SU-DHL-6 (cell line): ENCODE results near the gene VIM.
A peak's percentile ranks its signal among the peaks of the same experiment; 100 is the strongest.

Source experiments
- H2AFZ ChIP-seq: fragments of 200-600 bp; sonication (generic); 2 replicates; pipeline ENCODE4 v1.6.1; 2014; ENCODE audit warnings: low read depth, mild to moderate bottlenecking, moderate library complexity, mixed read lengths, antibody characterized with exemption, low read length; ENCODE audit not compliant: severe bottlenecking
- H3F3A ChIP-seq: fragments of 200-600 bp; shearing (Covaris generic); 2 replicates; pipeline ENCODE4 v1.6.0; 2016; ENCODE audit warnings: antibody characterized with exemption, mild to moderate bottlenecking; ENCODE audit not compliant: insufficient read depth
- H3K27ac ChIP-seq: fragments of 200-600 bp; sonication (generic); 2 replicates; pipeline ENCODE4 v1.5.1; 2016; ENCODE audit warnings: low read depth, mild to moderate bottlenecking, low read length, moderate library complexity, mixed read lengths
- H3K27me3 ChIP-seq: fragments of 200-600 bp; sonication (generic), shearing (Covaris generic); 2 replicates; pipeline ENCODE4 v1.6.0; 2014; ENCODE audit warnings: mild to moderate bottlenecking, low read length
- H3K36me3 ChIP-seq: fragments of 200-600 bp; sonication (generic); 2 replicates; pipeline ENCODE4 v1.6.1; 2014; ENCODE audit warnings: mild to moderate bottlenecking, low read length, mixed read lengths
- H3K4me2 ChIP-seq: fragments of 300-600, 200-600 bp; shearing (Covaris generic), sonication (generic); 2 replicates; pipeline ENCODE4 v1.6.0; 2014; ENCODE audit warnings: low read length, low read depth, mild to moderate bottlenecking; ENCODE audit not compliant: poor library complexity, severe bottlenecking
- H3K4me3 ChIP-seq: fragments of 200-600 bp; sonication (generic); 2 replicates; pipeline ENCODE4 v1.5.1; 2014; ENCODE audit warnings: antibody characterized with exemption, low read length, mild to moderate bottlenecking, mixed read lengths; ENCODE audit not compliant: insufficient read depth, poor library complexity, severe bottlenecking
- H3K79me2 ChIP-seq: fragments of 200-600 bp; sonication (generic); 2 replicates; pipeline ENCODE4 v1.6.1; 2014; ENCODE audit warnings: mild to moderate bottlenecking, low read length, moderate library complexity; ENCODE audit not compliant: insufficient read depth
- H3K9ac ChIP-seq: fragments of 200-600 bp; sonication (generic); 2 replicates; pipeline ENCODE4 v1.7.0; 2014; ENCODE audit warnings: mild to moderate bottlenecking, low read length
- H3K9me2 ChIP-seq: fragments of 200-600 bp; sonication (generic); replicated peaks from 2 replicates; pipeline ENCODE4 v1.6.1; 2014; ENCODE audit warnings: low read length; ENCODE audit not compliant: insufficient read depth
- H3K9me3 ChIP-seq: fragments of 200-600 bp; sonication (generic); 2 replicates; pipeline ENCODE4 v1.6.1; 2014; ENCODE audit warnings: low read length, mixed read lengths; ENCODE audit not compliant: insufficient read depth
- H4K20me1 ChIP-seq: fragments of 200-600 bp; sonication (generic); 2 replicates; pipeline ENCODE4 v1.6.1; 2014; ENCODE audit warnings: low read depth, mild to moderate bottlenecking, antibody characterized with exemption, low read length, moderate library complexity, mixed read lengths
- EZH2phosphoT487 ChIP-seq: fragments of 200-600 bp; sonication (generic), shearing (Covaris generic); conservative IDR thresholded peaks from 2 replicates; pipeline ENCODE4 v1.6.1; 2018; ENCODE audit warnings: mild to moderate bottlenecking, antibody characterized with exemption, low read length, moderate library complexity, mixed read lengths
- TF ChIP-seq, protein P1 (sequence below): fragments of 200-600 bp; sonication (generic); IDR thresholded peaks from one replicate; pipeline ENCODE4 v1.5.1; 2017; ENCODE audit warnings: antibody characterized with exemption, mild to moderate bottlenecking, low read length, moderate library complexity; ENCODE audit not compliant: insufficient read depth, poor library complexity, severe bottlenecking

Gene VIM

GRCh38 chr10:17229717-17229966 is 1.6 kb downstream of the VIM start:
- H2AFZ ChIP-seq, result peak overlapping the region; percentile 88
- no peaks in the 10 kb centered on the region for H3K9me2 ChIP-seq
- peak overlapping the region; percentile 66 for H3K4me3 ChIP-seq
- H4K20me1 ChIP-seq, result peaks cover 8% of the 10 kb centered on the region
- peak overlapping the region; percentile 91 for H3K9ac ChIP-seq
- H3K36me3 ChIP-seq, result peaks cover 33% of the 10 kb centered on the region
- H3F3A ChIP-seq, result peaks cover 22% of the 10 kb centered on the region
- TF ChIP-seq EZH2phosphoT487, result no peak
- TF ChIP-seq, protein P1, sequence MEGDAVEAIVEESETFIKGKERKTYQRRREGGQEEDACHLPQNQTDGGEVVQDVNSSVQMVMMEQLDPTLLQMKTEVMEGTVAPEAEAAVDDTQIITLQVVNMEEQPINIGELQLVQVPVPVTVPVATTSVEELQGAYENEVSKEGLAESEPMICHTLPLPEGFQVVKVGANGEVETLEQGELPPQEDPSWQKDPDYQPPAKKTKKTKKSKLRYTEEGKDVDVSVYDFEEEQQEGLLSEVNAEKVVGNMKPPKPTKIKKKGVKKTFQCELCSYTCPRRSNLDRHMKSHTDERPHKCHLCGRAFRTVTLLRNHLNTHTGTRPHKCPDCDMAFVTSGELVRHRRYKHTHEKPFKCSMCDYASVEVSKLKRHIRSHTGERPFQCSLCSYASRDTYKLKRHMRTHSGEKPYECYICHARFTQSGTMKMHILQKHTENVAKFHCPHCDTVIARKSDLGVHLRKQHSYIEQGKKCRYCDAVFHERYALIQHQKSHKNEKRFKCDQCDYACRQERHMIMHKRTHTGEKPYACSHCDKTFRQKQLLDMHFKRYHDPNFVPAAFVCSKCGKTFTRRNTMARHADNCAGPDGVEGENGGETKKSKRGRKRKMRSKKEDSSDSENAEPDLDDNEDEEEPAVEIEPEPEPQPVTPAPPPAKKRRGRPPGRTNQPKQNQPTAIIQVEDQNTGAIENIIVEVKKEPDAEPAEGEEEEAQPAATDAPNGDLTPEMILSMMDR, result no peak
- no peaks in the 10 kb centered on the region for H3K9me3 ChIP-seq
- H3K27ac ChIP-seq, result peak overlapping the region; percentile 91
- H3K27me3 ChIP-seq, result no peaks in the 10 kb centered on the region
- peak overlapping the region; percentile 69 for H3K4me2 ChIP-seq
- H3K79me2 ChIP-seq, result peaks cover 8% of the 10 kb centered on the region; the same call in 1 of the 2 replicates

- H2AFZ ChIP-seq, result peak overlapping the region; percentile 88
- peak overlapping the region; percentile 66 for H3K4me3 ChIP-seq
- no peaks in the 10 kb centered on the region for H3K9me3 ChIP-seq
- H4K20me1 ChIP-seq, result peaks cover 8% of the 10 kb centered on the region
- no peaks in the 10 kb centered on the region for H3K9me2 ChIP-seq
- peak overlapping the region; percentile 69 for H3K4me2 ChIP-seq
- H3K79me2 ChIP-seq, result peaks cover 8% of the 10 kb centered on the region; the same call in 1 of the 2 replicates
- H3F3A ChIP-seq, result peaks cover 24% of the 10 kb centered on the region
- H3K27ac ChIP-seq, result peak overlapping the region; percentile 91
- peak overlapping the region; percentile 91 for H3K9ac ChIP-seq
- TF ChIP-seq EZH2phosphoT487, result no peak
- TF ChIP-seq, protein P1, result no peak
- H3K27me3 ChIP-seq, result no peaks in the 10 kb centered on the region
- peaks cover 37% of the 10 kb centered on the region for H3K36me3 ChIP-seq
Measured at GRCh38 chr10:17229967-17230682, 2.1 kb downstream of the VIM start.

- no peak overlapping the region for H3K9ac ChIP-seq
- H3K4me2 ChIP-seq, result no peak overlapping the region
- no peaks in the 10 kb centered on the region for H3K27me3 ChIP-seq
- peaks cover 37% of the 10 kb centered on the region for H3F3A ChIP-seq
- no peak overlapping the region for H3K4me3 ChIP-seq
- H3K36me3 ChIP-seq, result peaks cover 53% of the 10 kb centered on the region
- H3K9me3 ChIP-seq, result no peaks in the 10 kb centered on the region
- no peak overlapping the region for H3K27ac ChIP-seq
- TF ChIP-seq, protein P1, result no peak
- TF ChIP-seq EZH2phosphoT487, result no peak
- H3K9me2 ChIP-seq, result no peaks in the 10 kb centered on the region
- peaks cover 8% of the 10 kb centered on the region; the same call in 1 of the 2 replicates for H3K79me2 ChIP-seq
- no peak overlapping the region for H2AFZ ChIP-seq
- H4K20me1 ChIP-seq, result peaks cover 8% of the 10 kb centered on the region
Measured at GRCh38 chr10:17231788-17232187, 3.7 kb downstream of the VIM start.
